Sigmoid colon (tissue), 7 donors: ENCODE results near the gene KIF26A. TPM values are rescaled to one million over a fixed set of nuclear protein-coding genes. Genes with fewer than 3 reads are reported as not detected.

Experiments used
- DNase-seq: peaks from one replicate; pipeline ENCODE4 v3.0.0-alpha.2; 2019
- H3K27ac ChIP-seq, 4 donors: fragments of 200-600 bp; sonication (generic); one replicate each; pipeline ENCODE4 v1.5.1; 2016 to 2019; ENCODE audit warnings: mild to moderate bottlenecking in 1 of 4
- H3K27me3 ChIP-seq, 3 donors: fragments of 200-600 bp; sonication (generic); one replicate each; pipeline ENCODE4 v1.5.1; 2019; ENCODE audit warnings: mild to moderate bottlenecking in 1 of 3
- H3K36me3 ChIP-seq, 4 donors: fragments of 200-600 bp; sonication (generic); one replicate each; pipeline ENCODE4 v1.5.1; 2016 to 2019
- H3K4me1 ChIP-seq, 4 donors: fragments of 200-600 bp; sonication (generic); one replicate each; pipeline ENCODE4 v1.5.1; 2017 to 2019
- H3K4me3 ChIP-seq, 4 donors: fragments of 200-600 bp; sonication (generic); one replicate each; pipeline ENCODE4 v1.5.1; 2017 to 2019; ENCODE audit warnings: mild to moderate bottlenecking in 2 of 4, moderate library complexity in 1 of 4
- H3K9me3 ChIP-seq, 4 donors: fragments of 200-600 bp in 3 of 4; sonication (generic) in 3 of 4; one replicate each; pipeline versions ENCODE4 v1.5.1 to v1.6.1; 2013 to 2019
- EP300 ChIP-seq, 4 donors: sonication (generic); formaldehyde crosslinking; IDR thresholded peaks; one replicate each; pipeline ENCODE4 v1.6.1; 2017; ENCODE audit warnings: antibody characterized with exemption in 4 of 4
- POLR2A ChIP-seq, 2 donors: fragments of 450-650 bp; IDR thresholded peaks; one replicate each; pipeline ENCODE4 v1.6.1; 2016; ENCODE audit warnings: antibody characterized with exemption in 2 of 2, mild to moderate bottlenecking in 2 of 2, moderate library complexity in 2 of 2
- POLR2AphosphoS5 ChIP-seq, 4 donors: sonication (generic); formaldehyde crosslinking; IDR thresholded peaks; one replicate each; pipeline ENCODE4 v1.6.1; 2017; ENCODE audit warnings: antibody characterized with exemption in 4 of 4
- WGBS, 2 donors: extraction: QIAGEN DNeasy Blood & Tissue Kit; methylation state at CpG; one replicate each; pipeline ENCODE4 v1.1.7; 2013; 5-methylcytosine and 5-hydroxymethylcytosine counted together
- intact Hi-C: fragments of 100-400 bp; cut with DNase I; formaldehyde crosslinking; loops from one replicate; pipeline ENCODE4 v1.15.1; 2023
- polyA plus RNA-seq, 3 donors: library from polyadenylated mRNA; stranded (reverse); fragments of 200-250 nt; gene quantifications; one replicate each; pipeline ENCODE4 v1.2.3, GENCODE V29; 2013
- total RNA-seq, 4 donors: library from RNA; depleted of rRNA; stranded (reverse); fragments of >200 nt; gene quantifications; one replicate each; pipeline ENCODE4 v1.1.0, GENCODE V29; 2016
- TF ChIP-seq, protein P1 (sequence below), 4 experiments: fragments of 450-650 bp in 3 of 4; fragments of 200-600 bp in 1 of 4; IDR thresholded peaks; one replicate each; pipeline ENCODE4 v1.5.1; 2016 to 2019; ENCODE audit warnings: antibody characterized with exemption in 4 of 4, mild to moderate bottlenecking in 3 of 4, moderate library complexity in 2 of 4
- donor health status: healthy with polysubstance abuse.
- donor health status: Bipolar disorder and iron deficiency.
- donor health status: healthy.

KIF26A gene
- total and polyA plus RNA-seq, 7 donors: 0.60 to 4.2 (median 2.1) TPM

DNA sequence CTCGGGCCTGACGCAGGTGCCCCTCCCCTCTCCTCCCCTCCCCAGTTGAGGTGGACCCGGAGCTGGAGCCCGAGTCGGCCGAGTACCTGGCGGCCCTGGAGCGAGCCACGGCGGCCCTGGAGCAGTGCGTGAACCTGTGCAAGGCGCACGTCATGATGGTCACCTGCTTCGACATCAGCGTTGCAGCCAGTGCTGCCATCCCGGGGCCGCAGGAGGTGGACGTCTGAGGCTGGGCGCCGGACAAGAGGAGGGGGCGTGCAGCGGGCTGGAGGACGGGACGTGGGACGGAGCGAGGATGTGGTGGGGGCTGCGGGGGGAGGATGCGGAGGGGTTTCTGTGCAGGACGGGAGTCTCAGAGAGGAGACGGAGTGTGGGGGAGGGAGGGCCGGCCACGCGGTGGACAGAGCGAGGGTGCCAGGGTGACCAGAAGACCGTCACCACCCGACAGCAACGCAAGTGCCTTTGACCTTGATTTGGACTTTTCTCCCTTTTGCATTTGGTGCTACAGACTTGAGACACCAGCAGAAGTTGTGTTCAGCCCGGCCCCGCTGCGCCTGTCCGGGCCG lies 41.3 kb downstream of the KIF26A start:
- no peaks in the 10 kb centered on the region for H3K27me3 ChIP-seq
- no peaks in the 10 kb centered on the region for H3K9me3 ChIP-seq
- no peaks in the 10 kb centered on the region for H3K4me1 ChIP-seq
- H3K27ac ChIP-seq: no peak overlapping the region
- DNase-seq: no peak
- H3K36me3 ChIP-seq: no peaks in the 10 kb centered on the region
- no peak overlapping the region for H3K4me3 ChIP-seq
- 94% methylated on average over 42 of the region's 42 CpGs for WGBS, 2 donors
- intact Hi-C loops: no loop called here
- TF ChIP-seq POLR2A (IDR thresholded peaks at IDR 0.05): no peak
- TF ChIP-seq EP300 (IDR thresholded peaks at IDR 0.05): no peak
- TF ChIP-seq, protein P1, sequence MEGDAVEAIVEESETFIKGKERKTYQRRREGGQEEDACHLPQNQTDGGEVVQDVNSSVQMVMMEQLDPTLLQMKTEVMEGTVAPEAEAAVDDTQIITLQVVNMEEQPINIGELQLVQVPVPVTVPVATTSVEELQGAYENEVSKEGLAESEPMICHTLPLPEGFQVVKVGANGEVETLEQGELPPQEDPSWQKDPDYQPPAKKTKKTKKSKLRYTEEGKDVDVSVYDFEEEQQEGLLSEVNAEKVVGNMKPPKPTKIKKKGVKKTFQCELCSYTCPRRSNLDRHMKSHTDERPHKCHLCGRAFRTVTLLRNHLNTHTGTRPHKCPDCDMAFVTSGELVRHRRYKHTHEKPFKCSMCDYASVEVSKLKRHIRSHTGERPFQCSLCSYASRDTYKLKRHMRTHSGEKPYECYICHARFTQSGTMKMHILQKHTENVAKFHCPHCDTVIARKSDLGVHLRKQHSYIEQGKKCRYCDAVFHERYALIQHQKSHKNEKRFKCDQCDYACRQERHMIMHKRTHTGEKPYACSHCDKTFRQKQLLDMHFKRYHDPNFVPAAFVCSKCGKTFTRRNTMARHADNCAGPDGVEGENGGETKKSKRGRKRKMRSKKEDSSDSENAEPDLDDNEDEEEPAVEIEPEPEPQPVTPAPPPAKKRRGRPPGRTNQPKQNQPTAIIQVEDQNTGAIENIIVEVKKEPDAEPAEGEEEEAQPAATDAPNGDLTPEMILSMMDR (IDR thresholded peaks at IDR 0.05): no peak
- TF ChIP-seq POLR2AphosphoS5 (IDR thresholded peaks at IDR 0.05): no peak

DNA sequence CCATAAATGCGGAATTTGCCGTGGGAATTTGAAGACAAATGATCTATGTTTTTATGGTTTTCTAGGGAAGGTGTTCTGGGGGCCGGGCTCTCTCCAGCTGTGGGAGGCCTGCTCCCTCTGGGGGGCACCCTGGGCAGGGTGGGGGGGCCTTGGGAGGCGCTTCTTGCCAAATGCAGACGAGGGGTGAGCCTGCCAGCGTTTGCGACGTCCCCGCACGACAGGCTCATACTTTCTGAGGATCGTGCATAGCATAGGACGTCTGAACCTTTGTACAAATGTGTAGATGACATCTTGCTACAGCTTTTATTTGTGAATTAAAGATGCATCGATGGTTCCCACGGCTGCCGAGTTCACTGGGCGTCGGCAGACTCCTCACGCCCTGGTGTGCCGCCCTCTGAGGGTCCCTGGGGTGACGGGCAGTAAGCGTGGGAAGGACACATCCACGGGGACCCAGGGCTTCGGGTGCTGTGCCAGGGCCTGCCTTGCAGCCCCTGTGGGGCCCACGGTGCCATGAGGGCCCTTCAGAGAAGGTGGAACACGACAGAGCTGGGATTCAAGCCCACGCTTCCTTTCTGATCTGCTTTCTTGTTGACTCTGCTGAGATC lies 42.3 kb downstream of the KIF26A start:
- intact Hi-C loops: no loop called here
- Histone ChIP-seq H3K27me3 (peaks cover 0 to 2% (median 0%) of the 10 kb centered on the region in 3 donors), H3K36me3 (no peaks in the 10 kb centered on the region), H3K27ac (no peak overlapping the region), H3K9me3 (no peaks in the 10 kb centered on the region), H3K4me1 (no peaks in the 10 kb centered on the region), H3K4me3 (no peak overlapping the region)
- no peak for DNase-seq
- 78 to 79% methylated on average over 26 of the region's 26 CpGs for WGBS, 2 donors
- TF ChIP-seq POLR2AphosphoS5 (IDR thresholded peaks at IDR 0.05) (no peak), POLR2A (IDR thresholded peaks at IDR 0.05) (no peak), EP300 (IDR thresholded peaks at IDR 0.05) (no peak)
- TF ChIP-seq, protein P1 (IDR thresholded peaks at IDR 0.05): no peak

- Histone ChIP-seq H3K4me3 (no peak overlapping the region), H3K27ac (no peak overlapping the region), H3K4me1 (no peaks in the 10 kb centered on the region), H3K36me3 (no peaks in the 10 kb centered on the region), H3K27me3 (peaks cover 0 to 2% (median 2%) of the 10 kb centered on the region in 3 donors), H3K9me3 (no peaks in the 10 kb centered on the region)
- TF ChIP-seq EP300 (IDR thresholded peaks at IDR 0.05) (no peak), POLR2AphosphoS5 (IDR thresholded peaks at IDR 0.05) (no peak), POLR2A (IDR thresholded peaks at IDR 0.05) (no peak)
- TF ChIP-seq, protein P1 (IDR thresholded peaks at IDR 0.05): no peak
- 79 to 82% methylated on average over 27 of the region's 27 CpGs for WGBS, 2 donors
- intact Hi-C loops: no loop called here
- DNase-seq: no peak
Observed at GRCh38 chr14:104181761-104182530, 43.6 kb downstream of the KIF26A start.

DNA sequence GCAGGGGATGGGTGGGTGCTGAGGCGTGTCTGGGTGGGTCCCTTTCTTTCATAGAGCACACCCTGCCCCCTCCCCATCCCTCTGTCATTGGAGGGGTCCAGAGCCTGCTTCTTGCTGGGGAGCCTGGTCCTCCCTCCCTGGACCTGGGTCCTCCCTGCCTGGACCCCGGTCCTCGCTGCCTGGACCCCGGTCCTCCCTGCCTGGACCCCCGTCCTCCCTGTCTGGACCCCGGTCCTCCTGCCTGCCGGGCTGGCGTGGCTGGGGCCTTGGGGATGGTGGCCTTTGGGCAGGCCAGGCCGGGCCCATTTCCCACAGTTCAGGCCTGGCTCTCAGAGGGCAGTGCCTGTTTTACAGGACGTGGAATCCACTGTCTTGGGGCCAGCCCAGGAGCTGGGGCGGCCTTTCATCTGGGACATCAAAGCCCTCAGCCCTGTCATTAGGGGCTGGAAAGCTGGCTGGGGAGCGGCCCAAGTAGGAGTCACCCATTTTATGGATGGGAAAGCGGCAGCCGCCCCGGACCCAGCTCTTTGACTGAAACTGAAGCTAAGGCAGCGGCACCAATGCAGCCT lies 44.6 kb downstream of the KIF26A start:
- TF ChIP-seq POLR2A (IDR thresholded peaks at IDR 0.05) (no peak), EP300 (IDR thresholded peaks at IDR 0.05) (no peak), POLR2AphosphoS5 (IDR thresholded peaks at IDR 0.05) (no peak)
- TF ChIP-seq, protein P1 (IDR thresholded peaks at IDR 0.05): no peak
- no peaks in the 10 kb centered on the region for H3K9me3 ChIP-seq
- DNase-seq: no peak
- H3K27ac ChIP-seq: no peak overlapping the region
- H3K4me3 ChIP-seq: no peak overlapping the region
- 83 to 88% methylated on average over 16 of the region's 16 CpGs for WGBS, 2 donors
- peaks cover 0 to 8% (median 2%) of the 10 kb centered on the region in 3 donors for H3K27me3 ChIP-seq
- no peaks in the 10 kb centered on the region for H3K36me3 ChIP-seq
- intact Hi-C loops: no loop called here
- no peaks in the 10 kb centered on the region for H3K4me1 ChIP-seq
